Measurements from ENCODE around the gene HCN2.
"Not testable (repeated sequence)": the region's sequence is repeated elsewhere in the genome, so short reads cannot be mapped to it uniquely, and the experiment has no call there.

Gene HCN2

DNA sequence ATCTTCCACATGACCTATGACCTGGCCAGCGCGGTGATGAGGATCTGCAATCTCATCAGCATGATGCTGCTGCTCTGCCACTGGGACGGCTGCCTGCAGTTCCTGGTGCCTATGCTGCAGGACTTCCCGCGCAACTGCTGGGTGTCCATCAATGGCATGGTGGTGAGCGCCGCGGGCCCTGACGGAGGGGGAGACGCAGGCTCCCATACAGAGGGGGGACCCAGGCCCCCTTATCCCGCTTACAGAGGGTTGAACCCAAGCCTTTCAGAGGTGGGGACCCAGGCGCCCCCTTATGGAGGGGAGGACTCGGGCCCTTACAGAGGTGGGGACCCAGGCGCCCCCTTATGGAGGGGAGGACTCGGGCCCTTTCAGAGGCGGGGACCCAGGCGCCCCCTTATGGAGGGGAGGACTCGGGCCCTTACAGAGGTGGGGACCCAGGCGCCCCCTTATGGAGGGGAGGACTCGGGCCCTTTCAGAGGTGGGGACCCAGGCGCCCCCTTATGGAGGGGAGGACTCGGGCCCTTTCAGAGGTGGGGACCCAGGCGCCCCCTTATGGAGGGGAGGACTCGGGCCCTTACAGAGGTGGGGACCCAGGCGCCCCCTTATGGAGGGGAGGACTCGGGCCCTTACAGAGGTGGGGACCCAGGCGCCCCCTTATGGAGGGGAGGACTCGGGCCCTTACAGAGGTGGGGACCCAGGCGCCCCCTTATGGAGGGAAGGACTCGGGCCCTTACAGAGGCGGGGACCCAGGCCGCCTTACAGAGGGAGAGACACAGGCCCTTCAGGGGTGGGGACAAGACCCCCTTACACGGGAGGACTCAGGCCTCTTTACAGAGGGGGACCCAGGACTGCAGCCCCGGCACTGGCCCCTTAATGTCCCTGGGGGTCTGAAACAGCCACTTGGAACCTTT lies 15.6 kb downstream of the HCN2 start:
- DNase-seq: not testable (repeated sequence)

DNA sequence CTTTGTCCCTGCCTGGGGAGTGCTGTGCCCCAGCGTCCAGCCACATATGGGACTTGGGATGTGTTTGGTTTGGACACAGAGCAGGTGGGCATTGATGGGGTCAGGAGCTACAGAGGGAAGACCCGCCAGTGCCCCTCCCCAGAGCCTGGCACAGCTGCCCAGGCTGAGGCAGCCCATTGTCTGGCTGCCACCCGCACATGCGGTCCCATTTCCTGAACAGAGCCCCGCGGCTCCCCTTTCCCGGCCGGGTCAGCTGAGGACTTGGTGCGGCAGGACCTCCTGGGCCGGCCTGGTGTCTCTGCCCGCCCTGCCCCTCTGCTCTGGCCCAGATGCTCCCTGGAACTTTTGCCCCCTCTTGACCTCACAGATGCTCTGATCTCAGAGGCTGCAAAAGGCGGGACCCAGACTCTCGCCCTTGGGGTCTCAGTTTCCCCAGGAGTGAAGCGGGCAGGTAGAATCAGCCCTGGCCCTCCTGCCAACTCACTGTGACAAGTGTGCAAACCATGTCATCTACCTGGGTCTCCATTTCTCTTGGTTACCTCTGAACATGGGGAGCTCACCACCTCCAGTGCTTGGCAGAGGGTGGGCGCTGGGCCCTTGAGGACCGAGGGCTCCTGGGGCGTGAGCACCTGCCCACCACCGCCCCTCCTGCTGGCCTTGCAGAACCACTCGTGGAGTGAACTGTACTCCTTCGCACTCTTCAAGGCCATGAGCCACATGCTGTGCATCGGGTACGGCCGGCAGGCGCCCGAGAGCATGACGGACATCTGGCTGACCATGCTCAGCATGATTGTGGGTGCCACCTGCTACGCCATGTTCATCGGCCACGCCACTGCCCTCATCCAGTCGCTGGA lies 17.8 kb downstream of the HCN2 start:
- DNase-seq: no peak

DNA sequence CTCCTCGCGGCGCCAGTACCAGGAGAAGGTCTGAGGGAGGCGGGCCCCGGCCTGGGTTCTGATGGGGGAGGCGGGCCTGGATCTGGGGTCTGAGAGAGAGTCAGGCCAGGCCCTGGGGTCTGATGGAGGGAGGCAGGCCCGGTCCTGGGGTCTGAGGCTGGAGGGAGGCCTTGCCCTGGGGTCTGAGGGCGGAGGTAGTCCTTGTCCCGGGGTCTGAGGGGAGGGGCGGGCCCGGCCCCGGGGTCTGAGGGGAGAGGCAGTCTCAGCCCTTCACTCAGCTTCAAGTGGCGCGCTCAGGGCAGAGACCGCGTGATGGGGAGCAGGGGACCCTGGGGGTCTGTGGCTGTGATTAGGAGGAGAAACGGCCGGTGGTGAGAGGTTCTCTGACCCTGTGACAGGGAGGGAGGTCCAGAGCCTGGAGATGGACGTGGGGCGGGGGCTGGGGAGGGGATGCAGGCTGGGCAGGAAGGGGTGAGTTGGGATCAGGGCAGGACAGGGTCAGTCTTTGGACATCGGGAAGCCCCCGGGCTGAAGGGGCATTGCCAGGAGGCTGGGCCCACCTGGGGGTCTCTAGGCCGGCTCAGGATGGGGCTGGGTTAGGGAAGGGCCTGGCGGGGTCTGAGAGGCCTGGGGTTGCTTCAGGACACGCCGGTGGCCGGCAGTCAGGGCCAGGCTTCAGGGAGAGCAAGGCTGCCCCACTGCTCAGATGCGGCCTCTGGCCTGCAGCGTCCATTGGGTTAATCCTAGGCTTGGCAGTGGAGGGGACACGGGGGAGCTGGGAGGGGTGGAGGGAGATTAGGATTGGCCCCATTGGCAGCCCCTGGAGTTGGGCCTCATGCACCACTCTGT lies 18.7 kb downstream of the HCN2 start:
- DNase-seq: no peak

DNA sequence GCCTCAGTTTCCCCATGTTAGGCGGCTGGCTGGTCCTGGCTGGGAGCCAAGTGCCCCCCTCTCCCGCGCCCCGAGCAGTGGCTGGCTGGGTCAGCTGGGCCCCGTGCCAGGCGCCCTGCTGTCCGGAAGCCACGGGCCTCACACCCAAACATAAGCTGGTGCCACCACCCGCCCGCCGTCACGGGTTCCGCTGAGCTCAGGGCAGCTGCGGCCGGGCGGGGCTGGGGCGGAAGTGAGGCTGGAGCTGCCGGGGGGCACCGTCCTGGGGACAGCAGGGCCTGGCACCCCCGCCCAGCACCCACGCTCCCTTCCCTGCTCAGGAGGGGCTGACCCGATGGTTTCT lies 19.3 kb downstream of the HCN2 start:
- DNase-seq: no peak

DNA sequence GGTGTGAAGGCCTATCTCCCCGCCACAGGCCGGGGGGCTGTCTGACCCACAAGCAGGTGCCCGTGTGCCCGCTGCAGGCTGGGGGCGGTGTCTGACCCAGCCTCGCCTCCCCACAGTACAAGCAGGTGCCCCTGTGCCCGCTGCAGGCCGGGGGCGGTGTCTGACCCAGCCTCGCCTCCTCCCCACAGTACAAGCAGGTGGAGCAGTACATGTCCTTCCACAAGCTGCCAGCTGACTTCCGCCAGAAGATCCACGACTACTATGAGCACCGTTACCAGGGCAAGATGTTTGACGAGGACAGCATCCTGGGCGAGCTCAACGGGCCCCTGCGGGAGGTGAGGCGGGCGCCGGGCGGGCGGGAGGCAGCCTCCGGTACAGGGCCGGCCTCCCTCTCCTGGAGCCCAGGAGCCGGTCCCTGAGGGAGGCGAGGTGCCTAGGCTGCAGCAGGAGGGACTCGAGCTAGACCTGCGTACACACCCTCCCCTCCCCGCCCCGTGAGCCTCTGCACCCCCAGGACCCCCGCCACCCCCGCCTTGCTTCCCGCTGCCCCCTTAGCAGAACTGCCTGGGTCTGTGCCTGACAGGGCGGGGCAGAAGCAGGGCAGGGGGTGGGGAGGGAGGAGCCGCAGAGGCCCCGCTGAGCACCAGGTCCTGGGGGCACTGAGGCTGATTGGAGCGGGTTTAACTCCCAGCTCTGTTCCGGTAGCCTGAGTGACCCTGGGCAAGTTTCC lies 20.6 kb downstream of the HCN2 start:
- peak; percentile 28 to 64 for DNase-seq

DNA sequence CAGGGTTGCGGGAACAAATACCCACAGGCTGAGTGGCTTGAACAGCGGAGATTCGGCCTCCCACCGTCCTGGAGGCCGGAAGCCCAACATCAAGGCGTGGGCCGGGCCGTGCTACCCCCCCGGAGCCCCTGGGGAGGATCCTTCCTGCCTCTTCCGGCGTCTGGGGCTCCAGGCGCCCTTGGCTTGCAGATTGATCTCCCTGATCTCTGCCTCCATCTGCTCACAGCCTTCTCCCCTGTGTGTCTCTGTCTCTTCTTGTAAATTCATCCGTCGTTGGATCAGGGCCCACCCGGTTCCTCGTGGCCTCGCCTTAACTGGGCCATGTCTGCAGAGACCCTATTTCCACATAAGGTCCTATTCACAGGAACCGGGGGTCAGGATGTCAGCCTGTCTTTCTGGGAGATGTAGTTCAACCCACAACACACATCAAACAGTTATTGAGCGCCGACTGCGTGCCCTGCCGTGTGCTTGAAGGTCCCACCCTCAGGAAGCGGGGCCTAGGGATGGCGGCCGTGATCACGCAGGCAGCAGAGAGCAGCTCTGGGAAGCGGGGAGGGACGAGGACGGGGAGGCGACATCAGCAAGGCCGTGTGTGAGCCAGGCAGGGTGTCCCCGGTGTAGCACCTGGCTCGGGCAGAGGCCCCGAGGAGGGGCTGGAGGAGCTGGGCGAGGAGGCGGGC lies 21.3 kb downstream of the HCN2 start:
- DNase-seq: peak; percentile 30 to 77

DNA sequence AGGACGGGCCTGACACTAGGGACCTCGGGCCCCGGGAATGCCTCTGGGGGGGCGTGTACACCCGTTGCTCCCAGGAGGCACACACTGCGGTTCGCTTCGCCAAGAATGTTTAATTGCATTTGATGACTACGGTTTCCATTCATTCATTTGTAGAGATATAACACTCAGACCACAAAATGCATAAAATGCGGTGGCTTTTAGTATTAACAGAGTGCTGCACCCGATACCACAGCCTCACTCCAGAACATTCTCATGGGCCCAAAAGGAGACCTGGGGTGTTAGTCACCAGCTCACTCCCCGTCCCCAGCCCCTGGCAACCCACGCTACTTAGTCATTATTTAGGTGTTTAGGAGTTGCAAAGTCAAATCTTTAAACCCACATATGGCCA lies 21.8 kb downstream of the HCN2 start:
- peak; percentile 15 to 56 for DNase-seq

DNA sequence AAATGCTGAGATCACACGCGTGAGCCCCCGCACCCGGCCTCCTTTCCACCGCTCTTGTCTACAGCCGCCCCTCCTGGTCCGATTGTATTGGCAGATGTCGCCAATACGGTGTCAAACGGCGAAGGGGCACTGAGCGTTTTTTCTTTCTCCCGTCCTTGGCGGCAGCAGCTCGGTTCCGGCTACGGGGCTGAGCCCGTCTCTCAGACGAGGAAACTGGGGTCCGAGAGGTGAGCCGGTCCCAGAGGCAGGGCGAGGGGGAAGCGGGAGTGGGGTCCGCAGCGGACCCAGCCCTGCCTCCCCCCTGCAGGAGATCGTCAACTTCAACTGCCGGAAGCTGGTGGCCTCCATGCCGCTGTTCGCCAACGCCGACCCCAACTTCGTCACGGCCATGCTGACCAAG lies 23.3 kb downstream of the HCN2 start:
- no peak for DNase-seq

DNA sequence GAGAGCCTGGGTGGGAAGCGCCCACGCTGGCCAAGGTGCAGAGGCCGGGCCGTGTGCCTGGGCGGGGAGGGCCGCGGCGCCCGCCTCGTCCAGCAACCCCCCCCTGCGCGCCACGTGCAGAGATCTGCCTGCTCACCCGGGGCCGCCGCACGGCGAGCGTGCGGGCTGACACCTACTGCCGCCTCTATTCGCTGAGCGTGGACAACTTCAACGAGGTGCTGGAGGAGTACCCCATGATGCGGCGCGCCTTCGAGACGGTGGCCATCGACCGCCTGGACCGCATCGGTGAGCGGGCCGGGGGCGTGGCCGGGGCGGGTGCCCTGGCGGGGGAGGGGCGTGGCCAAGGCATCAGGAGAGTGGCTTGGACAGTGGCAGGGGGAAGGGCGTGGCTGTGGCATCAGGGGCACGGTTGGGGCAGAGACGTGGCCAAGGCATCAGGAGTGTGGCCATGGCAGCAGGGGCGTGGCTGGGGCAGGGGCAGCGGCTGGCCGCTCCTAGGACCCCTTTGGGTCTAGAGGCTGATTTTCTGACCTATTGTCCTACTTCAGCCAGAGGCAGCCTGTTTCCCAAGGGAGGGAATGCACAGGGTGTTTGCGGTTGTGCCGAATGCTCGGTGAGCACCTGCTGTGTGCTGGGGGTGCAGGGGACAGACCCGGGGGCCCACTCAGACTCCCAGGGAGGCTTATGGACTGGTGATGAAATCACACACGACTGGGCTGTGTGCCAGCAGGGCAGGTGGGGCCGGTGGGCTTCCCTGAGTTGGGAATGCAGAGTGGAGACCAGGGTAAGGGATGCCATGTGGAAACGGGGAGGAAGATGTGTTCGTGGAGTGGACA lies 24.3 kb downstream of the HCN2 start:
- no peak for DNase-seq

DNA sequence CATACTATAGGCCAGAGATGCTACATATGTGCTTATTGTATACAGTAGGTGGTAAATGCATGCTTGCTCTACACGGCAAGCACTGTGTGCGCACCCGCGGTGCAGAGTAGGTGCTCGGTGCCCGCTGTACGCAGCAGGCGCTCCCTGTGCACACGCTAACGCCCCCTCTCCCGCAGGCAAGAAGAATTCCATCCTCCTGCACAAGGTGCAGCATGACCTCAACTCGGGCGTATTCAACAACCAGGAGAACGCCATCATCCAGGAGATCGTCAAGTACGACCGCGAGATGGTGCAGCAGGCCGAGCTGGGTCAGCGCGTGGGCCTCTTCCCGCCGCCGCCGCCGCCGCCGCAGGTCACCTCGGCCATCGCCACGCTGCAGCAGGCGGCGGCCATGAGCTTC lies 25.9 kb downstream of the HCN2 start:
- DNase-seq: no peak

DNA sequence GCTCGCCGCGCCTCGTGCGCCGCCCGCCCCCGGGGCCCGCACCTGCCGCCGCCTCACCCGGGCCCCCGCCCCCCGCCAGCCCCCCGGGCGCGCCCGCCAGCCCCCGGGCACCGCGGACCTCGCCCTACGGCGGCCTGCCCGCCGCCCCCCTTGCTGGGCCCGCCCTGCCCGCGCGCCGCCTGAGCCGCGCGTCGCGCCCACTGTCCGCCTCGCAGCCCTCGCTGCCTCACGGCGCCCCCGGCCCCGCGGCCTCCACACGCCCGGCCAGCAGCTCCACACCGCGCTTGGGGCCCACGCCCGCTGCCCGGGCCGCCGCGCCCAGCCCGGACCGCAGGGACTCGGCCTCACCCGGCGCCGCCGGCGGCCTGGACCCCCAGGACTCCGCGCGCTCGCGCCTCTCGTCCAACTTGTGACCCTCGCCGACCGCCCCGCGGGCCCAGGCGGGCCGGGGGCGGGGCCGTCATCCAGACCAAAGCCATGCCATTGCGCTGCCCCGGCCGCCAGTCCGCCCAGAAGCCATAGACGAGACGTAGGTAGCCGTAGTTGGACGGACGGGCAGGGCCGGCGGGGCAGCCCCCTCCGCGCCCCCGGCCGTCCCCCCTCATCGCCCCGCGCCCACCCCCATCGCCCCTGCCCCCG lies 26.5 kb downstream of the HCN2 start:
- no peak for DNase-seq

DNA sequence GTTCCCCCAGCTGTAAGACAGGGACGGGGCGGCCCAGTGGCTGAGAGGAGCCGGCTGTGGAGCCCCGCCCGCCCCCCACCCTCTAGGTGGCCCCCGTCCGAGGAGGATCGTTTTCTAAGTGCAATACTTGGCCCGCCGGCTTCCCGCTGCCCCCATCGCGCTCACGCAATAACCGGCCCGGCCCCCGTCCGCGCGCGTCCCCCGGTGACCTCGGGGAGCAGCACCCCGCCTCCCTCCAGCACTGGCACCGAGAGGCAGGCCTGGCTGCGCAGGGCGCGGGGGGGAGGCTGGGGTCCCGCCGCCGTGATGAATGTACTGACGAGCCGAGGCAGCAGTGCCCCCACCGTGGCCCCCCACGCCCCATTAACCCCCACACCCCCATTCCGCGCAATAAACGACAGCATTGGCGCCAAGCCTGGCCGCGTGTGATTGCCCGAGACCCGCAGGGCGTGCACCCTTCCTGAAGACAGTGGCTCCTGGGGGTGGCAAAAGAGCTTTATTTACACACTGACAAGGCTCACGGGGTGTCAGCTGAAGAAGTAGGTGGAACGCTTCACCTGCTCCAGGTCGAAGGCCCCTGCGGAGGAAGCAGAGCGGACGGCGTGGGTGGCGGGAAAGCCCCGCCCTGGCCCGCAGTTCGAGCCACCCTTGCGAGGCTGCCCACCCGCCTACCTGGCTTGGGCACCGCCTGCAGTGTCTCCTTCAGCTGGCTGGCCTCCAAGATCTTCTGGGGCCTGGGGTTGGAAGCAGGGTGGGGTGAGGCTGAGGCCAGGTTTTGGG lies 27.3 kb downstream of the HCN2 start:
- no peak for DNase-seq

DNA sequence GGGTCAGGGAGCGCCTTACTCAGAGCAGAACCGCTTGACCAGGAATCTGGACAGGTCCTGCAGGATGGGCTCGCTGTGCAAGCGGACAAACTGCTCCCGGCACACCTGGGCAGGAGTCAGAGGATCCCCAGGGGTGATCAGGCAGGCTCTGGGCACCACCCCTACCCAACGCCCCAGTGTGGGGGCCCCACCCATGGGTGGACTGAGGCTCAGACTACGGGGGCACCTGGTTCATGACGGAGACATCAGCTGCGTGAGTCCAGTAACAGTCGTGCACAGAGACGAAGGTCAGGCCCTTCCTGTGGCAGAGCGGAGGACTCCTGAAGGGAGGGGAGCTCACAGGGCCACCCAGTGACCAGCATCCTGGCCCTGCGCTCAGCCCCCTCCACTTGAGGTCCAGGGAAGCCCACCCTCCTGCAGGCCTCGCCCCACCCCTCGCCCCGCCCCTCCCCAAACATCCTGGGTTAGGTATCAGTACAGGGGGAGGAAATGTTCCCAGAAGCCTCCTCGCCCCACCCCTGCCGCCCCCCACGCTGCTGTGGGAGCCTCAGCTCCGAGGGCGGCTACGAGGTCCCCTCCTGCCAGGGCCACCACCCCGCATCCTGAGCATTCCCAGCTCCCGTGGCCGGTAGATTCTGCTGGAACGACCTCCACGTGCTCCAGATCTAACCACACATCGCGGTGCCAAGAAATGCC lies 28.0 kb downstream of the HCN2 start:
- DNase-seq: no peak

DNA sequence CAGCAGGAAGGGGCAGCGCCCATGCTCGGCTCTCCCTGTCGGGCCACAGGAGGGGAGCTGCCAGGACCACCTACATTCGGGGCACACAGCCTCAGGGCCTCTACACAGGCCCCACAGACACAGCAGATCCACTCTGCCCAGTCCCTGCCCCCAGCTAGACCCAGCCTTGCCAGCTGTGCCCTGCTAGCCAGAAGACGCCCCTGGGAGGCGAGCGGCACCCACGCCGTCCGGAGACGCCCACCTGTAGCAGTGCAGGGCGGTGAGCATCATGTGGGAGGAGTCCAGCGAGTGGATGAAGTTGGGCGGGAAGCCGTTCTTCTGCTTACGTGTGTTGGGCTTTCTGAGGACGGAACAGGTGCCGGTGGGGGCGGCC lies 28.6 kb downstream of the HCN2 start:
- DNase-seq: no peak

DNA sequence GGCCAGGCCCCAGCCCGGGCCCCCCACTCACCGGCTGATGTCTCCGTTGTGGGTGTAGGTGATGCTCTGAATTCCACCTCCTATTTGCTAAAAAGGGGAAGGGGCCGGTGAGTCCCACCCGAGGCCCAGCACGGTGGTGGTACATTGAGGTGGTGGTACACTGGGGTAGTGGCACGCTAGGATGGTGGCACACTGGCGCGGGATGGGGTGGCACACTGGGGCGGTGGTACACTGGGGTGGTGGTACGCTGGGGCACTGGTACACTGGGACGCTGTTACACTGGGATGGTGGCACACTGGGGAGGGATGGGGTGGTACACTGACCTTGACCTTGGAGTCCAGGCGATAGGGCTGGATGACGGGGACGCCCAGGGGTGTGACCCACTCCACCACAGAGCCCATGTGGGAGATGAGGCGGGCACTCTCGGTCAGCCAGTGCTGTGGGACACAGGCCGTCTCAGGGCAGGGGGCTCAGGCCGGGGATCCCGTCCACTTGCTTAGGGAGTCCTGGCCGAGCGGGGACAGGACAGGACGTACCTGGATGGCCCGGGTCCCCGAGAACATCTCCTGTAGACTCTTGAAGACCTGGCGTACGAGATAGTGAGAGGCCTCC lies 29.1 kb downstream of the HCN2 start:
- no peak for DNase-seq

DNA sequence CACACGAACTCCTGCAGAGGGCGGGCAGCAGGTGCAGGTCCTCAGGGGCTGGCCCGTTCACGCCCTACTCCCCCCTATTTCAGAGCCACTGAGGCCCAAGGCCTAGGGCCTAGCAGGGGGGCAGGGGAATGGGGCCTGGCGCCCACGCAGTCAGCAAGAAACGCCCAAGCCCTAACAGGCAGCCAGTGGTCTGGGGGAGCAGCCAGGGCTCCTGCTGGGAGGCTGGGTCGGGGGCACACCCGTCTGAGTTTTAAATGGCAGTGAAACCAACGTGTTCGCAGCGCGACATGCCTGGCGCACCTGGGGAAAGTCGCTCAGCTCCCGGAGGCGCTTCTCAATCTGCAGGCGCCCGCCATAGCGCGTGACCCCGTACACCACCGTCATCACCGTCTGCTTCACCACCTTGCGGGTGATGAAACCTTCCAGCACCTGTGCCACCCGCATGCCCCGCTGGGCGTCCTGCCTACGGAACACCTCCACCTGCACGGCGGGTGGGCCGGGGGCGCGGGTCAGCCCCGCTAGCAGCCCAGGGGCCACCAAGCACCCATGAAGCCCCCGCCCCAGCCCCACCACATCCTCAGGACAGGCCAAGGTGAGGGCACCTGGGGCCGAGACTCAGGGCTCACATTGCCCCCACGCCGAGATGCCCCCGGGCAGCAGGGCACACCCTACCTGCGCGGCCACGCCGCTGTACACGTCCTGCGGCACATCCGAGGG lies 29.8 kb downstream of the HCN2 start:
- DNase-seq: no peak

DNA sequence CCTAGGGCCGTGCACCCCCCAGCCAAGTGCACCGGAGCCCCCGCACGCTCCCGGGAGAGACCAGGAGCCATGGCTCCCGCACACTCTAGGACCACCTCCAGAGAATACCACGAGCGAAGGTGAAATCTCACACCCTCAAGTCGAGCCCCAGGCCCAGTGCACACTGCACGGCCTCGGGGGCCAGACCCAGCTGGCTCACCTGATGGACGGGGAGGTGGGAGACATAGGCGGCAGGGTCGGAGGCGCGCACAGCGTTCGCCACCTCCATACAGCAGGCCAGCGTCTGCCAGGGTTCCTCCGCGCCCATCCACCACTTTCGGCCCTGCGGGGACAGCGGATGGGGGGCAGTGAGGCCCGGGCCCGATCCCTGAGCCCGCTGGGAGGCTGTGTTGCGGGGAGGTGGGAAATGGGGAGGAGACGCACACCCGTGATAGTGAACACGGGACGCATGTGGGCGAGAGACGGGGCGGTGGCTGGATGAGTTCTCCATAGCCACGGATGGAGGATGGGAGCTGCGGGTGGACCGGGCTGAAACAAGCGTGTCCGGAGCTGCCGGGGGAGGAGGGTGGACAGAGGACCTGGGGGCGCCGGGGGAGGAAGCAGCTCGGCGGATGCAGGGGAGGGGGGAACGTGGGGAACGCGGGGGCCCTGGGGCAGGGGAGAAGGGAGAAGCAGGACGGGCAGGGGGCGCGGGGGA lies 30.6 kb downstream of the HCN2 start:
- DNase-seq: no peak

Measured in CD4-positive, alpha-beta T cell treated with Interferon alpha-2 for 1 hour (primary cell).